HG02870 (cell line): Measurements from ENCODE around the gene RNF34.
"Not testable (repeated sequence)": the region's sequence is repeated elsewhere in the genome, so short reads cannot be mapped to it uniquely, and the experiment has no call there.

Experiments used
- ATAC-seq: cut with Tn5 transposase; IDR thresholded peaks from one replicate; pipeline ENCODE4 v1.9.1; 2021; ENCODE audit warnings: mild to moderate bottlenecking, moderate library complexity; ENCODE audit not compliant: unreplicated experiment

RNF34 gene

GRCh38 chr12:121399391-121400331, at the start of gene RNF34:
RNF34 (plus strand) TSS chr12:121400118; CDS start chr12:121400213, 95 bp downstream.
- ATAC-seq = peak; percentile 86

GRCh38 chr12:121351820-121352681, 47.9 kb upstream of the RNF34 start, which contains the start of gene ANAPC5:
ANAPC5 (minus strand) TSS chr12:121352411; CDS start chr12:121352340, 71 bp downstream.
- ATAC-seq = peak; percentile 97

- ATAC-seq = no peak
Measured at GRCh38 chr12:121352682-121353018, 47.3 kb upstream of the RNF34 start.

- ATAC-seq = no peak
Measured at GRCh38 chr12:121355818-121356217, 44.1 kb upstream of the RNF34 start.

- ATAC-seq = no peak
Measured at GRCh38 chr12:121356657-121357056, 43.3 kb upstream of the RNF34 start.

GRCh38 chr12:121357331-121357730, 42.6 kb upstream of the RNF34 start:
- no peak for ATAC-seq

GRCh38 chr12:121358073-121358472, 41.8 kb upstream of the RNF34 start:
- no peak for ATAC-seq

- no peak for ATAC-seq
Measured at GRCh38 chr12:121364683-121365121, 35.2 kb upstream of the RNF34 start.

GRCh38 chr12:121365416-121366062, 34.4 kb upstream of the RNF34 start:
- ATAC-seq = no peak

- ATAC-seq = no peak
Measured at GRCh38 chr12:121366063-121366459, 33.9 kb upstream of the RNF34 start.

- ATAC-seq = no peak
Measured at GRCh38 chr12:121371404-121371803, 28.5 kb upstream of the RNF34 start.

- ATAC-seq = no peak
Measured at GRCh38 chr12:121373755-121374154, 26.2 kb upstream of the RNF34 start.

- not testable (repeated sequence) for ATAC-seq
Measured at GRCh38 chr12:121374336-121374735, 25.6 kb upstream of the RNF34 start.

GRCh38 chr12:121374945-121375584, 24.9 kb upstream of the RNF34 start:
- ATAC-seq = not testable (repeated sequence)

- no peak for ATAC-seq
Measured at GRCh38 chr12:121376754-121377697, 22.9 kb upstream of the RNF34 start.

- no peak for ATAC-seq
Measured at GRCh38 chr12:121378736-121379135, 21.2 kb upstream of the RNF34 start.

- no peak for ATAC-seq
Measured at GRCh38 chr12:121379945-121380344, 20.0 kb upstream of the RNF34 start.

GRCh38 chr12:121383601-121384021, 16.3 kb upstream of the RNF34 start:
- ATAC-seq = no peak

GRCh38 chr12:121384891-121385290, 15.0 kb upstream of the RNF34 start:
- not testable (repeated sequence) for ATAC-seq
